RWPE1 (cell line): ENCODE measurements around the gene SEMA3E.

ENCODE experiments used
- CTCF ChIA-PET: fragments of 350-600 bp; sonication (Branson Sonifier 250); formaldehyde crosslinking; extraction: SDS; loops from one replicate; lab custom pipeline; 2021; lab: Yijun Ruan, JAX
- POLR2A ChIA-PET: fragments of 400-600 bp; formaldehyde crosslinking; extraction: SDS; loops from one replicate; lab custom pipeline; 2020; ENCODE audit warnings: antibody characterized with exemption; ENCODE audit not compliant: low non-redundant PET; lab: Yijun Ruan, JAX
- DNase-seq: peaks from one replicate; pipeline ENCODE4 v3.0.0; 2012; ENCODE audit warnings: low spot score
- H3K27ac ChIP-seq: fragments of 450-650 bp; 2 replicates; pipeline ENCODE4 v1.5.1; 2017
- CTCF ChIP-seq: fragments of 450-650 bp; conservative IDR thresholded peaks from 2 replicates; pipeline ENCODE4 v1.5.1; 2017; ENCODE audit warnings: low read depth, mild to moderate bottlenecking

SEMA3E gene

GRCh38 chr7:83517035-83517700 is 131.8 kb downstream of the SEMA3E start:
- TF ChIP-seq CTCF = no peak
- H3K27ac ChIP-seq = no peak overlapping the region
- POLR2A ChIA-PET = no interaction called here
- CTCF ChIA-PET = no interaction called here
- no peak for DNase-seq

- ChIA-PET POLR2A (no interaction called here), CTCF (no interaction called here)
- DNase-seq = no peak
- no peak for TF ChIP-seq CTCF
- no peak overlapping the region for H3K27ac ChIP-seq
Observed at GRCh38 chr7:83514977-83515376, 134.0 kb downstream of the SEMA3E start.

- ChIA-PET CTCF (interaction anchor here (0.6 kb wide), 1 partner anchor 25 kb away, joined by 3 read pairs; no protein-coding TSS in a partner anchor), POLR2A (no interaction called here)
- TF ChIP-seq CTCF = no peak
Observed at GRCh38 chr7:83509255-83510021, 139.5 kb downstream of the SEMA3E start.

GRCh38 chr7:83504330-83504729 is 144.6 kb downstream of the SEMA3E start:
- CTCF ChIA-PET = interaction anchor here (0.6 kb wide), 1 partner anchor 36 kb away, joined by 3 read pairs; no protein-coding TSS in a partner anchor
- no peak for TF ChIP-seq CTCF

More at GRCh38 chr7:83509255-83510021, 139.5 kb downstream of the SEMA3E start:
- H3K27ac ChIP-seq = no peak overlapping the region
- DNase-seq = no peak

GRCh38 chr7:83502636-83503035 is 146.3 kb downstream of the SEMA3E start:
- TF ChIP-seq CTCF = no peak
- no peak for DNase-seq
- CTCF ChIA-PET = no interaction called here
- POLR2A ChIA-PET = no interaction called here
- H3K27ac ChIP-seq = no peak overlapping the region

More at GRCh38 chr7:83504330-83504729, 144.6 kb downstream of the SEMA3E start:
- POLR2A ChIA-PET = interaction anchor here (0.6 kb wide), 1 partner anchor 39 kb away, joined by 3 read pairs; no protein-coding TSS in a partner anchor
- no peak overlapping the region for H3K27ac ChIP-seq
- no peak for DNase-seq

GRCh38 chr7:83494683-83495082 is 154.3 kb downstream of the SEMA3E start:
- H3K27ac ChIP-seq = no peak overlapping the region
- POLR2A ChIA-PET = interaction anchor here (0.6 kb wide), 1 partner anchor 456 kb away, joined by 3 read pairs; no protein-coding TSS in a partner anchor
- CTCF ChIA-PET = no interaction called here
- no peak for TF ChIP-seq CTCF
- DNase-seq = no peak
